Camera-type eye (tissue), 1 donor: ENCODE results near the gene ENC1. TPM values are rescaled to one million over a fixed set of nuclear protein-coding genes. Genes with fewer than 3 reads are reported as not detected.

Source experiments
- total RNA-seq: library from RNA; depleted of rRNA; stranded (reverse); fragments of >200 nt; gene quantifications from one replicate; pipeline ENCODE4 v1.2.3, GENCODE V29; 2014

ENC1 gene
- total RNA-seq, result 76.3 TPM

GRCh38 chr5:74640450-74640953 is at the start of gene ENC1:
TSS of gene ENC1 (minus strand) at chr5:74640728. CDS start at chr5:74636485, 4,243 bp downstream.

GRCh38 chr5:74684900-74685851 is 44.6 kb upstream of the ENC1 start, which contains the start of gene HEXB:
TSS of gene HEXB (plus strand) at chr5:74685233. CDS start at chr5:74685261, 28 bp downstream.

Other genes with a start within 250 kb of the ENC1 start
- gene HEXB, start 44.5 kb upstream of the ENC1 start, total RNA-seq, result 72.8 TPM
- gene GFM2, start 126.4 kb upstream of the ENC1 start, total RNA-seq, result 56.6 TPM
- 116 TPM for gene NSA2, start 126.5 kb upstream of the ENC1 start, total RNA-seq
- 92.8 TPM for gene FAM169A, start 225.7 kb upstream of the ENC1 start, total RNA-seq